Liver (tissue), 9 donors: ENCODE measurements around the gene UMODL1. TPM values are rescaled to one million over a fixed set of nuclear protein-coding genes. Genes with fewer than 3 reads are reported as not detected.

ENCODE experiments used
- DNase-seq: peaks from one replicate; pipeline ENCODE4 v3.0.0-alpha.2; 2017; ENCODE audit warnings: low spot score
- H3K27ac ChIP-seq, 2 donors: one replicate each; pipeline ENCODE4 v1.7.0; 2013; ENCODE audit warnings: inconsistent platforms in 2 of 2, low read length in 2 of 2, control low read depth in 1 of 2, low read depth in 1 of 2, mild to moderate bottlenecking in 1 of 2
- H3K27me3 ChIP-seq, 4 donors: one replicate each; pipeline versions ENCODE4 v1.6.1 to v1.7.0; 2013; ENCODE audit warnings: low read length in 3 of 4, inconsistent platforms in 1 of 4, mild to moderate bottlenecking in 1 of 4, moderate library complexity in 1 of 4; ENCODE audit not compliant: control insufficient read depth in 4 of 4, insufficient read depth in 4 of 4
- H3K36me3 ChIP-seq, 4 donors: one replicate each; pipeline versions ENCODE4 v1.6.1 to v1.7.0; 2013; ENCODE audit warnings: low read length in 3 of 4, mild to moderate bottlenecking in 3 of 4, low read depth in 1 of 4, moderate library complexity in 1 of 4; ENCODE audit not compliant: control insufficient read depth in 4 of 4, insufficient read depth in 3 of 4
- H3K4me1 ChIP-seq, 4 donors: one replicate each; pipeline versions ENCODE4 v1.6.1 to v1.7.0; 2013; ENCODE audit warnings: low read length in 3 of 4, mild to moderate bottlenecking in 3 of 4, moderate library complexity in 1 of 4; ENCODE audit not compliant: control insufficient read depth in 4 of 4, insufficient read depth in 4 of 4
- H3K4me3 ChIP-seq, 3 donors: one replicate each; pipeline versions ENCODE4 v1.6.1 to v1.7.0; 2013; ENCODE audit warnings: low read length in 3 of 3, control low read depth in 1 of 3, low read depth in 1 of 3, mild to moderate bottlenecking in 1 of 3
- H3K9ac ChIP-seq, 2 donors: one replicate each; pipeline ENCODE4 v1.7.0; 2013; ENCODE audit warnings: low read length in 2 of 2, mild to moderate bottlenecking in 2 of 2, moderate library complexity in 2 of 2, control low read depth in 1 of 2, low read depth in 1 of 2
- H3K9me3 ChIP-seq, 4 donors: one replicate each; pipeline versions ENCODE4 v1.6.1 to v1.7.0; 2013; ENCODE audit warnings: low read length in 3 of 4; ENCODE audit not compliant: control insufficient read depth in 4 of 4
- EGR1 ChIP-seq, 2 donors: IDR thresholded peaks; 2 replicates each; pipeline ENCODE4 v1.6.1; 2016 to 2018; ENCODE audit warnings: antibody characterized with exemption in 2 of 2, low read depth in 2 of 2
- FOXA1 ChIP-seq: IDR thresholded peaks from 2 replicates; pipeline ENCODE4 v1.6.1; 2016; ENCODE audit warnings: antibody characterized with exemption
- FOXA2 ChIP-seq: IDR thresholded peaks from 2 replicates; pipeline ENCODE4 v1.6.1; 2016; ENCODE audit warnings: antibody characterized with exemption
- GABPA ChIP-seq, 2 donors: IDR thresholded peaks in 1 of 2; conservative IDR thresholded peaks in 1 of 2; 2 replicates each; pipeline ENCODE4 v1.6.1; 2016; ENCODE audit warnings: antibody characterized with exemption in 2 of 2, mild to moderate bottlenecking in 1 of 2, moderate library complexity in 1 of 2
- HNF4A ChIP-seq, 2 donors: conservative IDR thresholded peaks; 2 replicates each; pipeline ENCODE4 v1.6.1; 2016; ENCODE audit warnings: antibody characterized with exemption in 2 of 2, mild to moderate bottlenecking in 2 of 2
- HNF4G ChIP-seq: IDR thresholded peaks from 2 replicates; pipeline ENCODE4 v1.6.1; 2016; ENCODE audit warnings: antibody characterized with exemption
- NR2F2 ChIP-seq: IDR thresholded peaks from 2 replicates; pipeline ENCODE4 v1.6.1; 2016; ENCODE audit warnings: antibody characterized with exemption
- RXRA ChIP-seq, 2 donors: IDR thresholded peaks; 2 replicates each; pipeline ENCODE4 v1.6.1; 2017 to 2018; ENCODE audit warnings: antibody characterized with exemption in 2 of 2, mild to moderate bottlenecking in 1 of 2
- TAF1 ChIP-seq: conservative IDR thresholded peaks from 2 replicates; pipeline ENCODE4 v1.6.1; 2016; ENCODE audit warnings: antibody characterized with exemption, mild to moderate bottlenecking
- WGBS: extraction: QIAGEN DNeasy Blood & Tissue Kit; methylation state at CpG from one replicate; pipeline ENCODE4 v1.1.7; 2013; 5-methylcytosine and 5-hydroxymethylcytosine counted together
- polyA plus RNA-seq, 2 donors: library from polyadenylated mRNA; stranded (reverse) in 1 of 2; unstranded in 1 of 2; fragments of 200-250 nt in 1 of 2; fragments of >200 nt in 1 of 2; fragmentation: Nextera tagmentation in 1 of 2; extraction: Ambion mirVana in 1 of 2; gene quantifications; one replicate each; pipeline versions ENCODE4 v1.2.1 to v1.2.3, GENCODE V29; 2013 to 2015
- total RNA-seq, 2 donors: library from RNA; depleted of rRNA; stranded (reverse); fragments of >200 nt; gene quantifications; one replicate each; pipeline ENCODE4 v1.2.3, GENCODE V29; 2014
- TF ChIP-seq, protein P1 (sequence below): IDR thresholded peaks from 2 replicates; pipeline ENCODE4 v1.6.1; 2016; ENCODE audit warnings: antibody characterized with exemption
- TF ChIP-seq, protein P2 (sequence below): IDR thresholded peaks from 2 replicates; pipeline ENCODE4 v1.6.1; 2016; ENCODE audit warnings: antibody characterized with exemption
- TF ChIP-seq, protein P3 (sequence below): IDR thresholded peaks from 2 replicates; pipeline ENCODE4 v1.6.1; 2016; ENCODE audit warnings: antibody characterized with exemption, mild to moderate bottlenecking
- TF ChIP-seq, protein P4 (sequence below): fragments of 150-350 bp; IDR thresholded peaks from 2 replicates; pipeline ENCODE4 v1.5.1; 2017; ENCODE audit warnings: improper control_type of control experiment, low read depth, low read length; ENCODE audit not compliant: missing input control
- donor health status: healthy.
- donor health status: healthy.
- donor health status: healthy.
- donor health status: healthy.
- donor health status: healthy.

Gene UMODL1
- total and polyA plus RNA-seq, 4 donors, result 0.08 to 0.14 (median 0.08) TPM; not detected in 1

GRCh38 chr21:42175110-42175710, 104.1 kb downstream of the UMODL1 start:
- Histone ChIP-seq H3K27me3 (peaks cover 0 to 2% (median 0%) of the 10 kb centered on the region in 4 donors), H3K36me3 (no peaks in the 10 kb centered on the region), H3K4me1 (no peaks in the 10 kb centered on the region), H3K9me3 (no peaks in the 10 kb centered on the region), H3K9ac (no peak overlapping the region), H3K4me3 (no peak overlapping the region), H3K27ac (no peak overlapping the region)
- DNase-seq, result no peak
- 81% methylated on average over 6 of the region's 6 CpGs for WGBS
- no peak for TF ChIP-seq FOXA1
- TF ChIP-seq, protein P1, sequence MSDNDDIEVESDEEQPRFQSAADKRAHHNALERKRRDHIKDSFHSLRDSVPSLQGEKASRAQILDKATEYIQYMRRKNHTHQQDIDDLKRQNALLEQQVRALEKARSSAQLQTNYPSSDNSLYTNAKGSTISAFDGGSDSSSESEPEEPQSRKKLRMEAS, result no peak

DNA sequence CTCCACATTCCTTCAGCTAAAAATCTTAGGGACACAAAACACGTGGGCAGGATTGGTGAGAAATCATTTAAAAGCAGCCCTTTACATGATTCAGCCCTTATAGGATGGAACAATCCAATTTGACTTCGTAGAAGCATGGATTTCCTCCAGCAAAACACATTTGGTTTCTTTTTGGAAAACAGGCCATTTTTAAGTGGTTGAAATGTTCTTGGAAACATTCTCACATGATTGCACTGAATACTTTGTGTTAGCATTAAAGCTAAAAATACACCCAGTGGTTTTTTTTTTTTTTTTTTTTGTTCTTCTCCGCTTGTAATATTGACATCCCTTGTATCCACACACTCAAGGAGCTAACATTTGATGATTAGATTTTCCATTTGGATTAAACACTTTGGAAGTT, 105.7 kb downstream of the UMODL1 start:
- no peak for TF ChIP-seq EGR1 (IDR thresholded peaks at IDR 0.05; ENCODE audit: low read depth in 2 of 2)
- TF ChIP-seq HNF4A (conservative IDR thresholded peaks at IDR 0.05), result no peak
- TF ChIP-seq GABPA (IDR thresholded peaks at IDR 0.05 in 1 of 2, conservative IDR thresholded peaks at IDR 0.05 in 1 of 2), result no peak
- TF ChIP-seq, protein P2, sequence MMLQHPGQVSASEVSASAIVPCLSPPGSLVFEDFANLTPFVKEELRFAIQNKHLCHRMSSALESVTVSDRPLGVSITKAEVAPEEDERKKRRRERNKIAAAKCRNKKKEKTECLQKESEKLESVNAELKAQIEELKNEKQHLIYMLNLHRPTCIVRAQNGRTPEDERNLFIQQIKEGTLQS, result no peak
- TF ChIP-seq, protein P3, sequence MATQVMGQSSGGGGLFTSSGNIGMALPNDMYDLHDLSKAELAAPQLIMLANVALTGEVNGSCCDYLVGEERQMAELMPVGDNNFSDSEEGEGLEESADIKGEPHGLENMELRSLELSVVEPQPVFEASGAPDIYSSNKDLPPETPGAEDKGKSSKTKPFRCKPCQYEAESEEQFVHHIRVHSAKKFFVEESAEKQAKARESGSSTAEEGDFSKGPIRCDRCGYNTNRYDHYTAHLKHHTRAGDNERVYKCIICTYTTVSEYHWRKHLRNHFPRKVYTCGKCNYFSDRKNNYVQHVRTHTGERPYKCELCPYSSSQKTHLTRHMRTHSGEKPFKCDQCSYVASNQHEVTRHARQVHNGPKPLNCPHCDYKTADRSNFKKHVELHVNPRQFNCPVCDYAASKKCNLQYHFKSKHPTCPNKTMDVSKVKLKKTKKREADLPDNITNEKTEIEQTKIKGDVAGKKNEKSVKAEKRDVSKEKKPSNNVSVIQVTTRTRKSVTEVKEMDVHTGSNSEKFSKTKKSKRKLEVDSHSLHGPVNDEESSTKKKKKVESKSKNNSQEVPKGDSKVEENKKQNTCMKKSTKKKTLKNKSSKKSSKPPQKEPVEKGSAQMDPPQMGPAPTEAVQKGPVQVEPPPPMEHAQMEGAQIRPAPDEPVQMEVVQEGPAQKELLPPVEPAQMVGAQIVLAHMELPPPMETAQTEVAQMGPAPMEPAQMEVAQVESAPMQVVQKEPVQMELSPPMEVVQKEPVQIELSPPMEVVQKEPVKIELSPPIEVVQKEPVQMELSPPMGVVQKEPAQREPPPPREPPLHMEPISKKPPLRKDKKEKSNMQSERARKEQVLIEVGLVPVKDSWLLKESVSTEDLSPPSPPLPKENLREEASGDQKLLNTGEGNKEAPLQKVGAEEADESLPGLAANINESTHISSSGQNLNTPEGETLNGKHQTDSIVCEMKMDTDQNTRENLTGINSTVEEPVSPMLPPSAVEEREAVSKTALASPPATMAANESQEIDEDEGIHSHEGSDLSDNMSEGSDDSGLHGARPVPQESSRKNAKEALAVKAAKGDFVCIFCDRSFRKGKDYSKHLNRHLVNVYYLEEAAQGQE, result no peak
- TF ChIP-seq, protein P4, sequence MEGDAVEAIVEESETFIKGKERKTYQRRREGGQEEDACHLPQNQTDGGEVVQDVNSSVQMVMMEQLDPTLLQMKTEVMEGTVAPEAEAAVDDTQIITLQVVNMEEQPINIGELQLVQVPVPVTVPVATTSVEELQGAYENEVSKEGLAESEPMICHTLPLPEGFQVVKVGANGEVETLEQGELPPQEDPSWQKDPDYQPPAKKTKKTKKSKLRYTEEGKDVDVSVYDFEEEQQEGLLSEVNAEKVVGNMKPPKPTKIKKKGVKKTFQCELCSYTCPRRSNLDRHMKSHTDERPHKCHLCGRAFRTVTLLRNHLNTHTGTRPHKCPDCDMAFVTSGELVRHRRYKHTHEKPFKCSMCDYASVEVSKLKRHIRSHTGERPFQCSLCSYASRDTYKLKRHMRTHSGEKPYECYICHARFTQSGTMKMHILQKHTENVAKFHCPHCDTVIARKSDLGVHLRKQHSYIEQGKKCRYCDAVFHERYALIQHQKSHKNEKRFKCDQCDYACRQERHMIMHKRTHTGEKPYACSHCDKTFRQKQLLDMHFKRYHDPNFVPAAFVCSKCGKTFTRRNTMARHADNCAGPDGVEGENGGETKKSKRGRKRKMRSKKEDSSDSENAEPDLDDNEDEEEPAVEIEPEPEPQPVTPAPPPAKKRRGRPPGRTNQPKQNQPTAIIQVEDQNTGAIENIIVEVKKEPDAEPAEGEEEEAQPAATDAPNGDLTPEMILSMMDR, result no peak
- no peak for TF ChIP-seq RXRA (IDR thresholded peaks at IDR 0.05)
- no peak for TF ChIP-seq FOXA1
- TF ChIP-seq, protein P1, result no peak
- TF ChIP-seq NR2F2, result no peak
- no peak for TF ChIP-seq TAF1
- no peak for TF ChIP-seq FOXA2
- TF ChIP-seq HNF4G, result no peak
- Histone ChIP-seq H3K36me3 (no peaks in the 10 kb centered on the region), H3K27ac (no peak overlapping the region), H3K9ac (no peak overlapping the region), H3K27me3 (peaks cover 0 to 2% (median 0%) of the 10 kb centered on the region in 4 donors), H3K4me1 (no peaks in the 10 kb centered on the region), H3K9me3 (no peaks in the 10 kb centered on the region), H3K4me3 (no peak overlapping the region)
- DNase-seq, result no peak
- whole genome bisulfite sequencing, result 69% methylated on average over 3 of the region's 3 CpGs
